Muscle of leg (tissue), 11 donors: Measurements from ENCODE around the gene CDKAL1. TPM values are rescaled to one million over a fixed set of nuclear protein-coding genes. Genes with fewer than 3 reads are reported as not detected.

Experiments
- DNase-seq: peaks from one replicate; pipeline ENCODE4 v3.0.0; 2013
- H3K27ac ChIP-seq: one replicate; pipeline ENCODE4 v1.5.1; 2013; ENCODE audit warnings: mild to moderate bottlenecking, low read length, control low read depth
- H3K27me3 ChIP-seq: one replicate; pipeline ENCODE4 v1.6.1; 2013; ENCODE audit warnings: low read length; ENCODE audit not compliant: control insufficient read depth, insufficient read depth
- H3K36me3 ChIP-seq: one replicate; pipeline ENCODE4 v1.6.1; 2013; ENCODE audit warnings: low read length; ENCODE audit not compliant: control insufficient read depth, insufficient read depth
- H3K4me1 ChIP-seq: one replicate; pipeline ENCODE4 v1.6.1; 2013; ENCODE audit warnings: low read length; ENCODE audit not compliant: control insufficient read depth, insufficient read depth
- H3K4me3 ChIP-seq: one replicate; pipeline ENCODE4 v1.5.1; 2013; ENCODE audit warnings: low read length, control low read depth
- H3K9me3 ChIP-seq: replicated peaks from 2 replicates; pipeline ENCODE4 v1.6.1; 2013; ENCODE audit warnings: low read depth, low read length; ENCODE audit not compliant: control insufficient read depth
- WGBS: methylation state at CpG from one replicate; pipeline ENCODE4 v1.1.5; 2013; ENCODE audit warnings: missing lambda C conversion rate; ENCODE audit not compliant: insufficient coverage; 5-methylcytosine and 5-hydroxymethylcytosine counted together
- polyA plus RNA-seq, 8 donors: library from polyadenylated mRNA; unstranded; fragments of 120-200 nt; gene quantifications; one replicate each; pipeline versions ENCODE4 v1.2.1 to v1.2.3, GENCODE V29; 2013; ENCODE audit warnings: inconsistent platforms in 1 of 8, low replicate concordance in 1 of 8; ENCODE audit not compliant: insufficient read length in 8 of 8, insufficient read depth in 1 of 8
- total RNA-seq: library from RNA; stranded (reverse); fragments of 120-200 nt; gene quantifications from one replicate; pipeline ENCODE4 v1.2.4, GENCODE V29; 2013

The CDKAL1 gene
- total and polyA plus RNA-seq, 9 donors = 11.0 to 23.6 (median 13.0) TPM

GRCh38 chr6:21121636-21122136 is 587.4 kb downstream of the CDKAL1 start:
- H3K27me3 ChIP-seq = no peaks in the 10 kb centered on the region
- H3K4me3 ChIP-seq = no peak overlapping the region
- no peaks in the 10 kb centered on the region for H3K9me3 ChIP-seq

GRCh38 chr6:21123507-21124436 is 589.5 kb downstream of the CDKAL1 start:
- DNase-seq = no peak
- no peaks in the 10 kb centered on the region for H3K9me3 ChIP-seq
- H3K4me1 ChIP-seq = no peaks in the 10 kb centered on the region
- WGBS = 100% methylated on average over 2 of the region's 4 CpGs
- no peak overlapping the region for H3K4me3 ChIP-seq
- no peaks in the 10 kb centered on the region for H3K36me3 ChIP-seq
- H3K27me3 ChIP-seq = no peaks in the 10 kb centered on the region
- no peak overlapping the region for H3K27ac ChIP-seq

More at GRCh38 chr6:21121636-21122136, 587.4 kb downstream of the CDKAL1 start:
- H3K36me3 ChIP-seq = no peaks in the 10 kb centered on the region
- no peak overlapping the region for H3K27ac ChIP-seq
- no peaks in the 10 kb centered on the region for H3K4me1 ChIP-seq
- no peak for DNase-seq
- WGBS = no CpG with 5 or more reads among the region's 3 CpGs

DNA sequence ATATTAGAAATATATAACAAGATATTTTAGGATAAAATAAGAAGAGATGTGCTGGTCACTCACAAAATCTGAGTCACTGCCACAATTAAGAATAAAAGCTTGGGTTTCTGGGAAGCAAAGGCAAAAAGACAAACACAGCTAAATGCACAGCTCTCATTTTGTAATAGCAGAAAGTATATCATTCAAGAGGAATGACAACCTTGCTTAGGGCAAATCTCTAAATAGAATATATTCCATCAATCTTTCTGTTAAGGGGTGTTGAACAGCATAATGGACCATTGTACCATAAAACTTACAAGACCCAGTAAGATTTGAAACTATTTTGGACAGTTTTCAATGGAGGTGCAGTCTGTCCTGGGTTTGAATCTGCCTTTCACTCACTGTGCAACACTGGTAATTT is 594.3 kb downstream of the CDKAL1 start:
- no peaks in the 10 kb centered on the region for H3K27me3 ChIP-seq
- peaks cover 5% of the 10 kb centered on the region for H3K4me1 ChIP-seq
- H3K27ac ChIP-seq = no peak overlapping the region
- H3K4me3 ChIP-seq = no peak overlapping the region
- H3K36me3 ChIP-seq = no peaks in the 10 kb centered on the region
- no peaks in the 10 kb centered on the region for H3K9me3 ChIP-seq
- DNase-seq = no peak

GRCh38 chr6:21131406-21131805 is 597.1 kb downstream of the CDKAL1 start:
- WGBS = no CpG with 5 or more reads among the region's 3 CpGs
- no peaks in the 10 kb centered on the region for H3K27me3 ChIP-seq

GRCh38 chr6:21132446-21132845 is 598.2 kb downstream of the CDKAL1 start:
- H3K9me3 ChIP-seq = no peaks in the 10 kb centered on the region
- H3K36me3 ChIP-seq = no peaks in the 10 kb centered on the region
- no peak overlapping the region for H3K27ac ChIP-seq
- H3K4me1 ChIP-seq = peaks cover 7% of the 10 kb centered on the region
- WGBS = no CpG with 5 or more reads among the region's 1 CpG
- H3K4me3 ChIP-seq = no peak overlapping the region
- DNase-seq = no peak
- H3K27me3 ChIP-seq = no peaks in the 10 kb centered on the region

More at GRCh38 chr6:21131406-21131805, 597.1 kb downstream of the CDKAL1 start:
- Histone ChIP-seq H3K9me3 (no peaks in the 10 kb centered on the region), H3K4me3 (no peak overlapping the region), H3K27ac (no peak overlapping the region), H3K4me1 (peaks cover 7% of the 10 kb centered on the region), H3K36me3 (no peaks in the 10 kb centered on the region)
- no peak for DNase-seq

DNA sequence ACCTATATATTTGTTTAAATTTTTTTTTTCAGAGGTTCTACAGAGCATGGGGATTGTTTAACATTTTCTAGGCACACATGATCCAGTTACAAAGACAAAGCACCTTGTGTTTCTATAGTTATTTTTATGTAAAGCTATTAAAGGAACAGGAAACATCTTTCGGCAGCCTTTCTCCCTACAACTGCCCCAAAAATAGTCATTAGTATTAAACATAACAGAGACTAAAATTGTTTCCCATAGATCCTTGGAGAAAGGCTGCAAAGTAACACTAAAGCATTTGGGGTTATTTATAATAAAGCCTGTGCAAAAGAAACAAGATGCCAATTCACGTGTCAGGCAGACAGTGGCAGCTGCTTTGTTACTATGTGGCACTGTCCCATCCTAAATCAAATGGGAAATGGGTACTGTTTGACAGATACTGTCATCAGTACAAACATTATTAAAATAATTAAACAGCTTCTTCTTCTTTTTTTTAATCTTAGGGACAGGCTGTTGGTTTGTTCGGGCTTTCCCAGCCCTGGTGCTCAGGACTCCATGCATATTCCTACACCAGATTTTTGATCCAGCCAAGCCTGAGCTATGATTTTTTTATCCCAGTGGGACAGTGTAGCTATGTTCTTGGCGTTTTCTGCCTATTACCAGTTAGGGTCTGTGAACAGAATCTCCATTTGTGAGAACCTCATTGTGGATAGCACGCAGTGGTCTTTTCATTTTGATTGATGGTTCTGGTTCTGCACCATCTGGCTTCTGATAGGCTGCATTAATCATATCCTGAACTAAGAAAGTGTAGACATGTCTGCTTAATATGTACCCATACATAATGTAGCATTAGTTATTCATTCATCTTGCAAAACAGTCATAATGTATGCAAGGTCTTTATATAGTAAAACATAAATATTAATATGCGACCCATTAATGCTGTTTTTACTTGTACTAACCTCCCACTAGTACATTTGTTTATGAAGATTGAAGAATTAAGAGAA is 598.9 kb downstream of the CDKAL1 start:
- Histone ChIP-seq H3K9me3 (no peaks in the 10 kb centered on the region), H3K4me1 (peaks cover 7% of the 10 kb centered on the region), H3K36me3 (no peaks in the 10 kb centered on the region), H3K27me3 (no peaks in the 10 kb centered on the region), H3K27ac (no peak overlapping the region), H3K4me3 (no peak overlapping the region)
- 0% methylated on average over 1 of the region's 6 CpGs for WGBS
- DNase-seq = peak; percentile 85

- peaks cover 10% of the 10 kb centered on the region for H3K4me1 ChIP-seq
- no peaks in the 10 kb centered on the region for H3K27me3 ChIP-seq
- H3K36me3 ChIP-seq = no peaks in the 10 kb centered on the region
- no peak for DNase-seq
- H3K27ac ChIP-seq = no peak overlapping the region
- H3K4me3 ChIP-seq = no peak overlapping the region
- H3K9me3 ChIP-seq = no peaks in the 10 kb centered on the region
- WGBS = 30% methylated on average over 5 of the region's 6 CpGs
Measured at GRCh38 chr6:21133901-21134300, 599.6 kb downstream of the CDKAL1 start.

DNA sequence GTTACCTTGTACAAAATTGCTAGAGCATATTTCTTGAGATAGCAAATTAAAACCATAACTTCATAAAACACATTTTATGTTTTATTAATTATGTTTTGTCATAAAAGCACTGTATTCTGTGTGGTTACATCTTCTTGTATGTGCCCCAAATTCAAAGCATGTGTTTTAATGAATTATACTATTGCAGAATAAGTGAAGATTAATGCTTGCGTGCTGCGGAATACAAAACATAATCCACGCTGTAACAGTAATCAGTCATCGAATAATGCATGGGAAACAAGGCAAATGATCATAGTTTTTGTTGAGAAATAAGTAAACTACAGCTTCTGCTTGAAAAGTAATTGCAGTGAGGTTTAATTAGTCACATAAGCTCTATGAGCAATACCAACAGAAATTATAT is 600.1 kb downstream of the CDKAL1 start:
- DNase-seq = no peak
- Histone ChIP-seq H3K27me3 (no peaks in the 10 kb centered on the region), H3K9me3 (no peaks in the 10 kb centered on the region), H3K27ac (no peak overlapping the region), H3K4me1 (peaks cover 10% of the 10 kb centered on the region), H3K4me3 (no peak overlapping the region), H3K36me3 (no peaks in the 10 kb centered on the region)
- no CpG with 5 or more reads among the region's 4 CpGs for WGBS

GRCh38 chr6:21135484-21136013 is 601.3 kb downstream of the CDKAL1 start:
- no peak for DNase-seq
- Histone ChIP-seq H3K27me3 (no peaks in the 10 kb centered on the region), H3K4me3 (no peak overlapping the region), H3K27ac (no peak overlapping the region), H3K9me3 (no peaks in the 10 kb centered on the region), H3K36me3 (no peaks in the 10 kb centered on the region), H3K4me1 (peaks cover 10% of the 10 kb centered on the region)
- WGBS = no CpG with 5 or more reads among the region's 7 CpGs
